Measurements from ENCODE around the gene ZNRD2.
"Not testable (repeated sequence)": the region's sequence is repeated elsewhere in the genome, so short reads cannot be mapped to it uniquely, and the experiment has no call there.

Gene ZNRD2

DNA sequence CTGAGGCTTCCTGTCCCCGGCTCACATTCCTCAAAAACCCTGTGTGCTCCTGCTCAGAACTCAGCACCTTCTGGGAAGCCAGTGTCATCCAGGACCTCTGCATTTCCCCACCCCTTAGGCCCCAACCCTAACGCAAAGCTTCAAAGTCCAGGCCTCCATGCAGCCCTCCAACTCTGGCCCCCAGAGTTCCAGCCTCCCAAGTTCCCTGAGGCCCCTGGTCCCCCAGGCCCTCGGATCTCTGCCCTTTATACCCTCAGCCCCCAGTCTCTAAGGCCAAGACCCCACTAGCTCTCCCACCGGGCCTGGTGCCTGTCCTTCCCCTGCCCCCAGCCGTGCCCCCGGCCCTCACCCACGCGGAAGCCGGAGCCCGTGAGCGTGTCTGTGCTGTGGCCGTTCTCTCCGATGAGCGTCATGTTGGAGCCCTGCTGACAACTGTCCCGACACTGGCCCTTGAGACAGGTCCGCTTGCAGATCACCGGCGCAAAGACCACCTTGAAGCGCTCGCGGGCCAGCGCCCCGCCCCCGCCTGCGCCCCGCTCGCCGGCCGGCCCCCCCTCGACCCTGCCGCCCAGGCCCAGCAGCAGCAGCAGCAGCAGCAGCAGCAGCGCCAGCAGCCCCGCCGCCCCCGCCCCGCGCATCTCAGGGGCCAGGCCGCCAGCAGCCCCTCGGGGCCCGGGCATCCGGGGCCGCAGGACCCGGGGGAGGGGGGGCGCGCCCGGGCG lies 12.8 kb upstream of the ZNRD2 start:
- no peak for DNase-seq

DNA sequence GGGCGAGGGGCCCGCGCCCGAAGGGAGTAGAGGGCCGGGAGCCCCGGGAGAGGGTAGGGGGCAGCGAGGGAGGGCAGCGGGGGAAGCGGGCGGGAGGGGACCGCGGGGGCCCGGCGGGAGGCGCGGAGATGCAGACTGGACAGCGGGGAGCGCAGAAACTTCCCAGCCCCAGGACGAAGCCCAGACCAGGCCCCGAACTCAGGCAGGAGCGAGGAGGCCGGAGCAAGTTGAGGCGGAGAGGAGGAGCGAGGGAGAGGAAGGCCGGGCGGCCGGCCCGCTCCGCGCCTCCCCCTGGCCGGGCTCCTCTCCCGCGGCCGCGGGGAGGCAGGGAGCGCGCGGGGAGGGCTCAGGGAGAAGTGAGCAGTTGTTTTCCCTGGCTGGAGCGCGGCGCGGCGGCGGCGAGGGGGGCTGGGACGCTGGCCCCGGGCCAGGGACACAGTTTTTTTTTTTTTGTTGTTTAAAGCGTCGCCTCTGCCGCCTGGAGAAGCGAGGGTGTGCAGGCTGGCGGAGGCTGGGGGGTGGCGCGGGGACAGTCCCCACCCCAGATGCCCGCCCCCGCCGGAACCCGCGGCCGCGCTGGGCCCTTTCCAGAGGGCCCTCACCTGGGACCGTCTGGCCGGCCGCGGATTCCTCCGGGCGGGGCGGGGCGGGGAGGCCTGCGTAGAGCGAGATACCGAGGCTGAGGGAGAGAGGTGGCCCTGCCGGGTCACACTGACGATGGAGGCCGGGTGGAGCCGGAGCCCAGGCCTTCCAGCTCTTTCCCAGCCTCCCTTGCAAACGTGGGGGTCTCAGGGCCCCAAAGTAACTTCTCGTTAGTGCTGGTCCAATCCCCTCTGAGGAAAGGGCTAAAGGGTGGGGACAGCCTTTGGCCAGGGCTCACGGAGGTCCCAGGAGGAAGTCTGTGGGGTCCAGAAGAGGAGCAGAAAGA lies 12.0 kb upstream of the ZNRD2 start, which contains the start of gene LTBP3:
LTBP3 (minus strand) TSS at position 358 of the 928 bp plus-strand sequence. CDS start 400 bp downstream, outside the sequence.
- DNase-seq, result peak; percentile 59

DNA sequence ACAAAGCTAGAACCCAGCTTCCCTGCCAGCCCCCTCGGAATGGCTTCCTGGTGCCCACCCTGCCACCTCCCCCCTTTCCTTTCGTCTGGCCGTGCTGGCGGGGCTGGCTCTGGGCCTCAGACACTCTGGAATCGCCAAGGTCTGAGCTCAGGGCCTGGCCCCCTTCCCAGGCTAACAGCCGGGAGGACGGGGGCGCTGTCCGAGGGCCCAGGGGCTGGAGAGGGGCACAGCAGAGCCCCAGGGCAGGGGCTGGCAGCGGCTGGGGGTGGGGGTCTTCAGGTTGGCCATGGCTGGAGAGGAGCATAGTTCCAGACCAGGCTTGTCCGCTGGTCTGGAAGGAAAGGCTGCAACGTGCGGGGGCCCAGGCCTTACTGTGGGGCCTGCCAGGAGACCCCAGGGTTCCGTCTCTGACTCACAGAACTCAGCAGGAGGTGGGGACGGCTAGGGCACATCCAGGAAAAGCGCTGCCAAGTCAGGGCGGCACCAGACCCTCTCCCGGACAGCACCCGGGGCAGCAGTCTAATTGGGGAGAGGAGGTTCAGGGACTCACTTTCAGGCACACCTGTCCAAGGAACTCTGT lies 11.3 kb upstream of the ZNRD2 start:
- no peak for DNase-seq

DNA sequence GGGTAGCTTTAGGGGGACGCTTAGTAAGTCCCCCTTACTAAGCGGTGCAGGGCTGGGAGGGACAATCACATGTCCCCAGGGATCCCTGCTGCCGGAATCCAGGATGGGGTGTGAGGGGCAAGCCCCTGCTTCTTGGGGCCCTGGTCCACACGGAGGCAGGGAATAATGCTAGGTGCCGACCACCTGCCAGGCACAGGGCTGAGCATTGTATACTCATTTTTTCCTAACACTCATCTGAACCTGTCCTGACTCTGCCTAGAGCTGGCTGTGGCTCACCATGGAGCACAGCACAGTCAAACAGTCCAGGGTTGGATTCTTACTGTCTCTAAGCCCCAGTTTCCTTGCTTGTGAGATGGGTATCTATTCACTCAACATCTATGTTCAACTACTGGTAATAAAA lies 10.7 kb upstream of the ZNRD2 start:
- DNase-seq, result no peak

DNA sequence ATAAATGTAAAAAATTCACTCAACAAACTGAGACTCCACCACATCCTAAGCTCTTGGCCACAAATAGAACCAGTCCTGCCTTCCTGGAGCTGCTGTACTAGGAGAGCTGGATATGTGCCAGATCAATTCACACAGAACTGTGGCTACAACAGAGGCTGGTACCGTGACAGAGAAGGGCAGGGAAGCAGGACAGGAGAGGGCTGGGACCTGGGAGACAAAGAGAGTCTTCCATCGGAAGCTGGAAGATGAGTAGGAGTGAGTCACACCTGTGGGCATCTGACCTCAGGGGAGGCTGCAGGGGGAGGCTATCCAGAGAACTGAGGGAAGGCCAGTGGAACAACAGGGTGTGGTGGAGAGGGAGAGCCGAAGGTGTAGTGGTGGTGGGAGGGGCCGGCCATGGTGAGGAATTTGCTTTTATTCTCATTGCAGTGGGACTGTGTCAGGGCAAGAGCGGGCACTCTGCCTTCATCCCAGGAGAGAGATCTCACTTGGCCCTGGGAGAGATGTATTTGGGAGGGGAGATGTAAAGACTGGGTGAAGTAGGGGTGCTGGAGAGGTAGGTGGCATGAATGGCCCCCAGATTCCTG lies 10.2 kb upstream of the ZNRD2 start:
- no peak for DNase-seq

DNA sequence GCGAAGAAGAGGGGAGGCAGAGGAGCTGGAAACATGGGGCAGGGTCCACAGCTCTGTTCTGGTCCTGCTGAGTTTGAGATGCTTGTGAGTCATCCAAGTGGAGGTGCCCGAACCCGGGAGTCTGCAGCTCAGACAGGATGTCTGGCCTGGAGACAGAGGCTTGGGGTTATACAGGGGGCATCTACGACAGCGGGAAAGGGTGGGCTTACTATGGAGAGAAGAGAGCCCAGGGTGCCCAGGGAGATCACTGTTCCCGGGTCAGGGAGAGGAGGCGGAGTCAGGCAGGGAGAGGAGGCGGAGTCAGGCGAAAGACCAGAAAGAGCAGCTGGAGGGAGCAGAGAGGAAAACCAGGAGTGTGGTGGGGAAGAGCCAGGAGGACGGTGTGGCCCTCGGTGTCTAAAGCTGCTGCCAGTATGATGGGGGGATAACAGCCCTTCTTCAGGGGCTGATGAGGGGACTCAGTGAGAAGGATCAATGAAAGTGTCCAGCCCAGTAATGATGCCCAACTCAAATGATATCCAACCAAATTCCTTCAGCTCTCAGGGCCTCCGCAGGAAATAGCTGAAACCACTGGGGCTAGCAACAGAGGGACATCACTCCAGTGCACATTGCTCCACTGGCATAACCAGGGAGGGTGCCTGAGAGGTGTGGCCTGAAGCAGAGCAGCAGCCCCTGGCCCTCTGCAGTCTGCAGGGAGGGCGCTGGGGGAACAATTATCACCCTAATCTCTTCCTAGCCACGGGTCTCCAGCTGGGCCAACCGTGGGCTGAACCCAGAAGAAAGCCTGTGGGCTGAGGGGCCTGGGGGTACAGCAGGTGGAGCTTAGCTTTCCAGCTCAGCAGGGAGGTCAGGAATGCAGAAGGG lies 9.5 kb upstream of the ZNRD2 start:
- no peak for DNase-seq

DNA sequence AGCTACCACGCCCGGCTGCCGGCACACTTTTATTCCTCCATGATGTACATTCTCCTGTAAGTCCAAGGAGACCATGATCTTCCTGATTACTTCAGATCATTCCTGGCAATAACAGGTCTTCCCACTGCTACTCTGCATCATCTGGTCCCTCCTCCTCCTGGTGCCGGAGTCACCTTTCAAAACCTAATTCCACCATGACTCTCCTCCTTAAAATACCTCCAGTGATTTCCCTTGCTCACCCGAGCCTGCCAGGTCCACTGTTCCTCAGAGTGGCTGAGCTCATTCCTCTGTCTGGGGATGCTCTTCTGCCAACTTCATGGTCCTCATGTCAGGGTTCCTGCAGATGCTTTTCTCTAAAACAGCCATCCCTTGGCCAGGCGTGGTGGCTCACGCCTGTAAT lies 8.3 kb upstream of the ZNRD2 start:
- no peak for DNase-seq

DNA sequence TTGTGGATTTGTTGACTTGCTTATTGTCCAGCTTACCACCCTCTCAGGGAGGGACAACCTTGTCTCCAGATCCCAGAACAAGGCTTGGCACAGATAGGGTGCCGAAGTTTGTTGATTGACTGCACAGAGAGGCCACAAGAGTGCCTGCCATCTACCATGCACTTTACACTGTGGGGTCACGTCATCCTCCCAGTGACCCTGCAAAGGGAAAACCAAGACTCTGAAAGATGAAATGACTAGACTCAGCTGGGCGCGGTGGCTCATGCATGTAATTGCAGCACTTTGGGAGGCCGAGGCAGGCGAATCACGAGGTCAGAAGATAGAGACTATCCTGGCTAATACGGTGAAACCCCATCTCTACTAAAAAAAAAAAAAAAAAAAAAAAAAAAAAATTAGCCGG lies 7.5 kb upstream of the ZNRD2 start:
- no peak for DNase-seq

DNA sequence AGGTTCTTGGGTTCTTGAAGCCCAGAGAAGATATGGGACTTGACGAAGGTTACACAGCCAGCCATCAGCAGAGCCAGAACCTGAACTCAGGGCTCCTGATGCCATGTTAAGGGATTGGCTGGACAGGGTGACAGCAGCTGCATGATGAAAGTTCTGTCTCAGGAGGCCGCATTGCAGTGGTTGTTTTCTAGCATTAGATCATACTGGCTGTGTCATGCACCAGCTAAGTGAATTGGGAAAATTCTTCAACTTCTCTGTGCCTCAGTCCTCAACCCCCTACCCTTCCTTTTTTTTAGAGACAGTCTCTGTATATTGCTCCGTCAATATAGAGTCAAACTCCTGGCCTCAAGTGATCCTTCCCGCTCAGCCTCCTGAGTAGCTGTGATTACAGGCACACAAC lies 6.7 kb upstream of the ZNRD2 start:
- DNase-seq, result no peak

DNA sequence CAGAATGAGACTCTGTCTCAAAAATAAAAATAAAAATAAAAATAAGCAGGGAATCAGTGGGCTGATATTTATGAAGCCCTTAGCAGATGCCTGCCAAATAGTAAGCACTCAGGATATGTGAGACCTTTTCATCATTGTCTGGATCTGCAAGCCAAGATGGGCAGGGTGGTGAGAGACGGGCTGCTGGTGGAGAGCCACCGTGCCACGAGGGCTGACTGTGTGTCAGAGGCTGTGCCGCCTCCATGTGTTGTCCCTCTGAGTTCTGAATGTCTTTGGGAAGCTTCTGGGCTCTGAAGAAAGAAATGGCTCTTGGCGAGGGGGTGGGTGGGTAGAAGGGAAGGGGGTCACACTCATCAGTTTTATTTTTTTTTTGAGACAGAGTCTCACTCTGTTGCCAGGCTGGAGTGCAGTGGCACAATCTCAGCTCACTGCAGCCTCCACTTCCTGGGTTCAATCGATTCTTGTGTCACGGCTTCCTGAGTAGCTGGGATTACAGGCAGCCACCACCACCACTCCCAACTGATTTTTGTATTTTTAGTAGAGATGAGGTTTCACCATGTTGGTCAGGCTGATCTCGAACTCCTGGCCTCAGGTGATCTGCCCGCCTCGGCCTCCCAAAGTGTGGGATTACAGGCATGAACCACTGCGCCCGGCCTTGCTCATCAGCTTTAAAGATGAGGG lies 5.3 kb upstream of the ZNRD2 start:
- DNase-seq, result not testable (repeated sequence)

DNA sequence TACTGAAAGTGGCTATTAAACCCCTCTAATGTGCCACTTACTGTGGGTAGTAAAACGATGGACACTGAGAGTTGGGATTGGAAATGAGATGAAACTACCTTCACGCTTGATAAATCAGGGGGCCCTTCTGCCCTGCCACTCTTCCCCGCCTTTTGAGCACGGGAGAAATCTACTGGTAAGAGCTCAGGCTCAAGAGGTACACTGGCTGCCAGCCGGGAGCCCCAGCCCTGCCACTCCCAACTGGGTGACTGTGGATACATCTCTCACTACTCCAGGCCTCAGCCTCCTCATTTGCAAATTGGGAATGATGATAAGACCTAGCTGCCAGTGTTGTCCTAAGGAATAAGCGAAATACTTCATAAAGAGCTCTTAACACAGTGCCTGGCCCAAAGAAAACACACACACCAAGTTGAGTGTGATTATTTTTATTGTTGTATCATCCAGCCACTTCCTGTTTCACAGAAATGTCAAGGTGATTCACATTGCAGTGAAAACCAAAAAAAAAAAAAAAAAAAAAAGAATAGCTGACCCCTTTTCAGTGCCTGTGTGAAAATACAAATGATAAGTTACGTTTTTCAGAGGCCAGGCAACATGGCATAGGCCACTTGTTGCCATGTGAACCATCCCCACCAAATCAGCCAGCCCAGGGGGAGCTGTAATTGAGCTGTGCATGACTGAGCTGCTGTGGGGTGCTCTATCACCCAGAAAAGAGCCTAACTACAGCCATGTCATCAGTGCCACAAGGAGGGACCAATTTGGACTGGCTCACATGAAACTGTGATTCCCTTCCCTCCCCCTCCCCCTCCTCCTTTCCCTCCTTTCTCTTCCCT lies 4.4 kb upstream of the ZNRD2 start:
- no peak for DNase-seq

DNA sequence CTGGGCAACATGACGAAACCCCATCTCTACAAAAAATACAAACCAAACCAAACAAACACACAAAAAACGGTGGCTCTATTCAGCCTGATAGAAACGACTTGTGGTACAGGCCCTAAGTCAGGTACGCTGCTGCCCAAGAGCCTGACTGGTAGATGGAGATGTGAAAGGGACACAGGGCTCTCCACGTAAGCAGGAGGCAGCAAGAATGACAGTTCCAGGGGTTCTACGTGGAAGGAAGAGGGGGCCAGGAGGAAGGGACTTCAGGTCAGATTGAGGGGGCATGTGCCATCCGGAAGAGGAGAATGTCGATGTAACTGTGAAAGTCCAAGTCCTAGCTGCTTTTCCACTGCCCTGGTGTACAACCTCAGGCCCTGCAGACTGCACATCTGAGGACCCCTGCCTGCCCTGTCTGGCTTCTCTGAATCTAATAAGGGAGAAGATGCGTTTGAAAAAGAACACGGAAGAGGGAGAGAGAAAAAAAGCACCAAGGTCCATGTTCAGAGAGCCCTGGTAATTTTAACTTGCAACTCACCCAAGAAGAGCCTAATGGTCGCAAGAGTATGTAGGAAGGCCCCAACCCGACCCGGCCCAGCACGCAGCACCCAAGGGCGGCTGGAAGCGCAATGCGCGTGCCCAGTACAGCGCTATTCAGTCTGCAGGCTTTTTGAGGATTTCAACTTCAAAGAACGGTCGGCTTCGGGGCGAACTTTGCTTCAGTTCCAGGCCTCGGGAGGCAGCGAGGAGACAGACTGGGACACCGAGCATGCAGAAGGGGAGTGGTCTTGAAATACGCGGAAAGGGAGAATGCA lies 909 bp upstream of the ZNRD2 start:
- no peak for DNase-seq

DNA sequence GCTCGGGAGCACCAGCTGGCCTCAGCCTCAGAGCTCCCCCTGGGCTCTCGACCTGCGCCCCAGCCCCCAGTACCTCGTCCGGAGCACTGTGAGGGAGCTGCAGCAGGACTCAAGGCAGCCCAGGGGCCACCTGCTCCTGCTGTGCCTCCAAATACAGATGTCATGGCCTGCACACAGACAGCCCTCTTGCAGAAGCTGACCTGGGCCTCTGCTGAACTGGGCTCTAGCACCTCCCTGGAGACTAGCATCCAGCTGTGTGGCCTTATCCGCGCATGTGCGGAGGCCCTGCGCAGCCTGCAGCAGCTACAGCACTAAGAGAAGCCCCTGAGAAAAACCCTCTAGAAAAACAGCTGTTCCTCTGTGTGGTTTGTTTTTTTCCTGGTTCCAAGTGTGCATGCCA lies 1.1 kb downstream of the ZNRD2 start:
- no peak for DNase-seq

DNA sequence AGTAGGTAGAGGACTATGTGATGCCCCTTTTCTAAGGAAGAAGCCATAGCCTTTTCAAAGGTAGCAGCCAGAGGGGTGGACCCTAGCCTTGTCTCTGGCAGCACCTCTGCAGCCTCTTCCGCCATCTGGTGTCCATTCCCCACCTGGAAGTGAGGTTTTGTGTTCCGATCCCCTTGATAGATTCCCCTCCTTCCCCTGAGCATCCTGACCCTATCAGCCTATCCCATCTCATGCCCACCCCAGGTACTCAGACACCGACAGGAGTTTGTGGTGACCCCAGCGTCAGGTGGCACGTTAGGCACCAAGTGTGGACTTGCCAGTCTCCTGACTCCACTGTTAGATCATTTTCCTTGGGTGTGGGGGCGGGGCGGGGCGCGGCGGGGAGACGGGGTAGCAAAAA lies 1.7 kb downstream of the ZNRD2 start:
- DNase-seq, result no peak

DNA sequence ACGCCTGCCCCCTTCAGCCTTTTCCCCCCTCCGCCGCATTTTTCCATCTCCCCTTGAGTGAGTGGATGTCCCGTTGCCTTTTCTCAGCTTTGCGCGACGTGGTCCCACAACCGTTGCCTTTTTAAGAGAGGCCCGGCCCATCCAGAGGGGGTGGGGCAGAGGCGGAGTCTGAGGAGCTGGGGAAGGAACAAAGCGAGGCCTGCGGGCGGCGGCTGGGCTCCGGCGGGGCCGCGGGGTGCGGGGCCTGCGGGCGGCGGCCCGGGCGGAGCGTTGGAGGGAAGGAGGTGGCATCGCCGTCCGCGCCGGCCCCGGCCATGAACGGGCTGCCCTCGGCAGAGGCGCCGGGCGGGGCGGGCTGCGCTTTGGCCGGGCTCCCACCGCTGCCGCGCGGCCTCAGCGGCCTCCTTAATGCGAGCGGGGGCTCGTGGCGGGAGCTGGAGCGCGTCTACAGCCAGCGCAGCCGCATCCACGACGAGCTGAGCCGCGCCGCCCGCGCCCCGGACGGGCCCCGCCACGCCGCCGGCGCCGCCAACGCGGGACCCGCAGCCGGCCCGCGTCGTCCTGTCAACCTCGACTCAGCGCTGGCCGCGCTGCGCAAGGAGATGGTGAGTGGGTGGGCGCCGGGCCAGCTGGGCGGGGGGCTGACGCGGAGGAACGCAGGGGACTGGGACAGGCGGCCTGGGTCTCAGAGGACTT lies 2.2 kb downstream of the ZNRD2 start, which contains the start of gene FAM89B:
FAM89B (plus strand) TSS at position 183 of the 696 bp plus-strand sequence; CDS start at position 315, 132 bp downstream.
- DNase-seq, result peak; percentile 82

DNA sequence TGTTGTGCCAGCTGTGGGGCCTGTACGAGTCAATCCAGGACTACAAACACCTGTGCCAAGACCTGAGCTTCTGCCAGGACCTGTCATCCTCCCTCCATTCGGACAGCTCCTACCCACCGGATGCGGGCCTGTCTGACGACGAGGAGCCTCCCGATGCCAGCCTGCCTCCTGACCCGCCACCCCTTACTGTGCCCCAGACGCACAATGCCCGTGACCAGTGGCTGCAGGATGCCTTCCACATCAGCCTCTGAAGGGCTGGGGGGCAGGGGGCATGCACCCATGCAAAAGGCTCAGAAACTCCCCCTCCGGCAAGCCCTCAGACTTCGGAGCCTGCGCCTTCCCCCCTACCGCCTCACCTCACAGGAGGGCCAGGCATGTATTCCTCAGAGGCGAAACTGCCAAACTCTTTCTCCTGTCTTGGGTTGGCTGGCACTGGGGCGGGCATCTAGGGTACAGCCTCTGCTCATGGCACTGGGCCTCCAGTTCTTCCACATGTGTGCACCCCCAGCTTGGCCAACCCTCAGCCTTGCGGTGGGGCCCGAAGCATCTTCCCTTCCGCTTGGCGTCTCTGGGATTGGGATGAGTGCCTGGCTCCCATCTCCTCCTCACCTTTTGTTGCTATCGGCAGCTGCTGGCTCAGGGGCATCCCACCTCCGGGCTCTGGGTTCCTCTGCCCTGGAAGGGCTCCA lies 3.3 kb downstream of the ZNRD2 start:
- DNase-seq, result no peak

DNA sequence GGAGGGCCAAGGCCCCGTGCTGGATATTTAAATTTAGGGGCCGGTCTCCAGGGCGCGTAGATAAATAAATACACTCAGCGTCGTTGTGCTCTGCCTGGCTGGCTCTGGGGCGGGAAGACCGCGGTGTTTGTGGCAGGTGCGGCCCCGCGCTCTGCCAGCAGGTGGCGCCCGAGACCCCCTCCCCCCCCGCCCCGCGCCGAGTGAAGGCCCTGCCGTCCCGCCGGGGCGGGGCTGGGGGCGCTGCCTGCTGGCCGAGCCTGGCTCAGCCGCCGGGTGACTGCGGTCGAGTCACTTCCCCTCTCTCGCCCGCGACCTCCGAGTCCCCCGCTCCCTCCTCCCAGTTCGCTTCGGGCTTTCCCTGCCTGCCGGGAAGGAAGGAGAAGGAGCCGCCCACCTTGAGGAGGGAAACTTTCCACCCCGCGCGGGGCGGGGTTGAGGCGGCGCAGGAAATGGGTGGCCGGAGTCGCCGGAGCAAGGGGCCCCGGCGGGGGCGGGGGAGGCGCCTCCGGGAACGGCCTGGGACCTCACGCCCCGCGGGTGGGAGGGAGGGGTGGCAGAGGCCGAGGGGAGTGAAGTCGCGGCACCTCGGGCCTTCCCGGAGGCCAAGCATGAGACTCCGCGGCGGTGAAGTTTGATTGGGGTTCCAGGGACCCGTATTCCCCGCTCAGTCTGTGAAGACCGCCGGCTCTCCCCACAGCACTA lies 4.0 kb downstream of the ZNRD2 start:
- DNase-seq, result no peak

Data from NCI-H2171 (cell line).